GM18499 (cell line): ENCODE measurements around the gene CXCR5.

Experiments
- ATAC-seq: cut with Tn5 transposase; IDR thresholded peaks from one replicate; pipeline ENCODE4 v1.9.1; 2021; ENCODE audit warnings: moderate number of reproducible peaks; ENCODE audit not compliant: insufficient read depth, unreplicated experiment

Gene CXCR5

DNA sequence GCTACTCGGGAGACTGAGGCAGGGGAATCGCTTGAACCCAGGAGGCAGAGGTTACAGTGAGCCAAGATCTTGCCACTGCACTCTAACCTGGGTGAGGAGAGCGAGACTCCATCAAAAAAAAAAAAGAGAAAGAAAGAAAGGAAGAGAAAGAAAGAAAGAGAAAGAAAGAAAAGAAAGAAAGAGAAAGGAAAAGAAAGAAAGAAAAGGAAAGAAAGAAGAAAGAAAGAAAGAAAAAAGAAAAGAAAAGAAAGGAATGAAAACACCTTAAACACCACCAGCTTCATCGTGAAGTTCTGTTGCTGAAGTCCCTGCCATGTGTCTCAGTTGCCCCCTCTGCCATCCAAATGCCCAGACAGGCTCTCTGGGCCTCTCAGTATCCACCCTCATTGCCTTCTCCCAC, 9.9 kb upstream of the CXCR5 start:
- ATAC-seq, result no peak

DNA sequence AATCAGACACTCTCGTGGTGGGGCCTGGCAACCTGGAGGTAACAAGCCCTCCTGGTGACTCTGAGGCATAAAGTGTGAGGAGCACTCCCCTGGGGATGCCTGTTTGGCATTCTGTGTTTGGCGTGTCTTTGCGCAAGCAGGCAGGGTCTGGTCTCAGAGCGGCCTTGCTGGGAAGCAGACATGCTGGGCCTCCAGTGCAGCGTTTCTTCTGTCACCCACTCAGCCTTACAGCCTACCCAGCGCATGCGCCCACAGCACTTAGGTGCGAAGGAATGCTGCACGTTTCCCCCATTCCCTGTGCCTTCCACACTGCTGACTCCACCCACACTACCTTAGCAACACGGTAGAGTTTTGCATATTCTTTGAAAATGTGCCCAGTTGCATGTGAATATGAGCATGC, 7.4 kb upstream of the CXCR5 start:
- no peak for ATAC-seq

- no peak for ATAC-seq
Measured at GRCh38 chr11:118877487-118878162, 6.1 kb upstream of the CXCR5 start.

DNA sequence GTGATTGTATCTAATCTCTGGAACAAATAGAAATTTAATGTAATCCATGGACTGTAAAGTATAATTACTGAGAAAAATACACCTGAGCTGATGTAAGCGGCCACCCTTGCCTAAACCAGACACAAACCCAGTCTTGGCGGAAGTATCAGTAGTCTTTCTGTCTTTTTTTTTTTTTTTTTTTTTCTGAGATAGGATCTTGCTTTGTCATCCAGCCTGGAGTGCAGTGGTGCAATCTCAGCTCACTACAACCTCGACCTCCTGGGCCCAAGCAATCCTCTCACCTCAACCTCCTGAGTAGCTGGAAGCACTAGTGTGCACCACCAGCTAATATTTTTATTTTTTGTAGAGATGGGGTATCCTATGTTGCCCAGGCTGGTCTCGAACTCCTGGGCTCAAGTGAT, 5.5 kb upstream of the CXCR5 start:
- no peak for ATAC-seq

- no peak for ATAC-seq
Measured at GRCh38 chr11:118881228-118881627, 2.5 kb upstream of the CXCR5 start.

DNA sequence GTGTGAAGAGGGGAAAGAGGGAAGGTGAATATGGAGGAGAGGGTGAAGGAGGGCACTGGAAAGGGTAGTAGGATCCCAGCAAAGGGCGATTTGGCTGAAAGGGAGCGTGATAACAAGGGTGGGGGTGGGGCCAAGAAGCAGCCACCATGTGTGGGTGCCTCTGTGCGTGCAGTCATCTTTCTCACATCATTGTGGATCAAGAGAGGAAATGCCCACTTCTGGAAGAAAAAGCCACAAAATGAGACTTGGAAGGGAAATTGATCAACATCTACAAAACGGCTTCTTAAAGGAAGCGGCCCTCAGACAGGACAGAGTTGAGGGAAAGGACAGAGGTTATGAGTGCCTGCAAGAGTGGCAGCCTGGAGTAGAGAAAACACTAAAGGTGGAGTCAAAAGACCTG, 1.2 kb upstream of the CXCR5 start:
- no peak for ATAC-seq

GRCh38 chr11:118883004-118883367, 706 bp upstream of the CXCR5 start:
- no peak for ATAC-seq

DNA sequence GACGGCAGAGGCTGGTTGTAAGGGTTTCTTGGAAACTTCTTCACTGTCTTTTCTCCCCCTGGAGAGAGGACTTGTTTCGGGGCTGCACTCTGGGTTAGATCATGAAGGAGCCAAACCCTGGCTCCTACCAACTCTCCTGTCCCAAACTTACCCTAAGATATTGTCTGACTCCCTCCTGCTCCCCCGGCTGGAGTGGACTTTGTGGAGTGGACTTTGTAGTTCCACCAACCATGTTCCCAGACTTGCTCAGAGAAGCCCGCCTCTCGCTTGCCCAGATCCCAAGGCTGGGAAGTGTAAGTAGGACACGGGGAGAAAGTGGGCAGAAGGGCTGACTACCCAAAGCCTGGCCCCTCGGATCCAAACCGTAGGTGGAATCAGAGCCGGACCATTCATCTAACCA, 1.2 kb downstream of the CXCR5 start:
- ATAC-seq, result no peak

DNA sequence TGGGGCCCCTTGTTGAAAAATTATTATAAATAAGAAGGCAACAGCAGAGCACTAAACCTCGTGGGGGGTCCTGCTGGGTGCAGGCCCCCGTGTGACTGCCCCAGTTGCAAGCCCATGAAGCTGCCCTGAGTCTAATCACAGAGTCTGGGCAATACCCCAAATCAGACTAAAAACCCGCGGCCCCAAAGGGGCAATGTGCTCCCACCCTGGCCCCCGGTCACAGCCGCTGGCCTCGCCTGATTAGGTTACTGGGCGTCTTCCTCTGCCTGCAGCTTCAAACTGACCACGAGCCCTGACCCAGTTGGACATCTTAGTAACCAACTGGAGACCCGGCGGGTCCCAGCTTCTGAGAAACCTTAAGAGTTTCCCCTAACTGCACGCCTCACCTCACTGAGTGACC, 1.6 kb downstream of the CXCR5 start:
- no peak for ATAC-seq

DNA sequence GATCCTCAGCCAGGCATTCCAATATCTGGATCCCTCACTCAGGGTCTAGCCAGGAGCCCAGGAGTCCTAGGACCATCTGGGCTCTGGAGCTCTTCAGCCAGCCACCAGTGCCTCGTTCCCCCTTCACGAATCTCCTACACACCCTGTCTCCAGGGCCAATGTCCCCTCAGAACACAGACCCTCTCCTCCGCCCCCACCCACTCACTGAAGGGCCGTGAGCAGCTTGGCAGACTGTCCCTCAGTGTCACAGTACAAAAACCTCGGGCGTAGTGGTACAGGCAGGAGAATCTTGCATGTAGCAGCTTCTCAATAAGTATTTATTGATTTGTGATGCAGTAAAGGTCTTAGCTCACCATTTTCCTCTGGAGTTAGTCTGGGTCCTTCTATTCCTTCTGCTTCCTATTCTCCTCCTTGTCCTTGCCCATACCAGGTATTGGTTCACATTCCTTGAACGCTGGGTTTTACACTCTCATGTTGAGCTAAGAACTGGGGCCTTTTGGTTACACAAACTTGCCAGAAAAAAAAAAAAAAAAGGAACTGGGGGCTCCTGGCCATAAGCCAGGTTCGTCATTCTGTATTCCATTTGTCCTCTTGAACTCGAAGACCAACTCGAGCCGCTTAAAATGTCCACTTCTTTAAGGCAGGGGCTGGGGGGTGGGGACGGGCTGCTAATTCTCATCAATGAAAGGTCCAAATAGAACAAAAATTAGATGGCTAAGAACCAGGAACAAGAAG, 2.3 kb downstream of the CXCR5 start:
- no peak for ATAC-seq

GRCh38 chr11:118886681-118887111, 3.0 kb downstream of the CXCR5 start:
- no peak for ATAC-seq

DNA sequence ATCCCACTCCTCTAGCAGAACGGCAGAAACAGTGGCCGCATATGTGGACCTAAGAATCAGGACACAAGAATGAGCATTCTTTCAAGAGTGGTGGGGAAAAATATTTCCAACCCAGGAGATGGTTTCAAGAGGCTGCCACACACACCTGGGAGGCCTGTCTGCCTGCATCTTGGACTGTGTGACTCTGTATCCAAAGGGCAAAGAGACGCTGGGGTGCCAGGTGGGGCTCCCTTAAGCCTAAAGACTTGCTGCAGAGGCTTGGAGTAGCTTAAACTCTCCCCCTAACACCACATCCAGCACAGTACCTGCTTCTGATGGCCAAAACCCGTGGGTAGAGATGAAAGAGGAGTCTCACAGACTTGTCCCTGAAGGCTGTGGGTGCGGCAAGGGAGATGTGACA, 3.5 kb downstream of the CXCR5 start:
- ATAC-seq, result no peak

DNA sequence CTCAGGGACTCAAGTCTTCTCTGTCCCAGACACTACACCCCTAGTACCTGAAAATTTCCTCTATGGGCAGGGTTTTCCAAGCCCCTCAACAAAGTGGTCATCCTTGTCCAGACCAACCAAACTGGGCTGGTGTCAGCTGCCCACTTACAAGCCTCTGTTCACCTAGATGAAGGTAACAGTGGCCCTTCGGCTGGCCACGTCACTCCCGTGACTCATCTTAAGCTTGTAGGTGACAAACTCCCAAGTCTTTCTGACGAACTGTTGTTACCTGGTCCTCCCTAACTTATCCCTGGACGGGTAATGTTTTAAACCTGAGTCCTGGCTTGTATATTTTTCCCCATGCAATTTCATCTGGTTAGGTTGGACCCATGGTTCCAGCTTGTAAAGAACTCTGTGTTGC, 4.7 kb downstream of the CXCR5 start:
- no peak for ATAC-seq

DNA sequence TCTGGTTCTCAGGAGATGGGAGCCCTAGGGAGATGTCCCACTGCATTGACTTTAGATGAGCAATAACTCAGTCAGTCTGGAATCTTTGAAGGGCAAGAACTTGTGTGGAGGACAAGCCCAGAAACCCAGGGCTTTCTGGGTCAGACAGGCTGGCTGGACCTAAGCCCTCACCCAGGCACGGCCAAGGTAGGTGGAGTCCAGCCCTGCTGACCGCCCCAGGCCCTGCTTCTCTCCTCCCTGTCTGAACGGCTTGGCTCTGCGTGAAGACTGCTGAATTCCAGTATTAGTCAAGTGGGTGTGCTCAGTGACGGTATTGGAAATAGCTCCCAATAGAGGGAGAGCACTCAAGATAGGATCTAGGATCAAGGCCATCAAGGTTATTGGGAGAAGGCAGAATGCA, 6.1 kb downstream of the CXCR5 start:
- no peak for ATAC-seq

- ATAC-seq, result no peak
Measured at GRCh38 chr11:118892514-118892913, 8.8 kb downstream of the CXCR5 start.

GRCh38 chr11:118892964-118893363, 9.3 kb downstream of the CXCR5 start:
- no peak for ATAC-seq

DNA sequence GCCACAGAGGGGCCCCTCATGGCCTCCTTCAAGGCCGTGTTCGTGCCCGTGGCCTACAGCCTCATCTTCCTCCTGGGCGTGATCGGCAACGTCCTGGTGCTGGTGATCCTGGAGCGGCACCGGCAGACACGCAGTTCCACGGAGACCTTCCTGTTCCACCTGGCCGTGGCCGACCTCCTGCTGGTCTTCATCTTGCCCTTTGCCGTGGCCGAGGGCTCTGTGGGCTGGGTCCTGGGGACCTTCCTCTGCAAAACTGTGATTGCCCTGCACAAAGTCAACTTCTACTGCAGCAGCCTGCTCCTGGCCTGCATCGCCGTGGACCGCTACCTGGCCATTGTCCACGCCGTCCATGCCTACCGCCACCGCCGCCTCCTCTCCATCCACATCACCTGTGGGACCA, 10.0 kb downstream of the CXCR5 start:
- ATAC-seq, result no peak

- no peak for ATAC-seq
Measured at GRCh38 chr11:118894192-118894591, 10.5 kb downstream of the CXCR5 start.

DNA sequence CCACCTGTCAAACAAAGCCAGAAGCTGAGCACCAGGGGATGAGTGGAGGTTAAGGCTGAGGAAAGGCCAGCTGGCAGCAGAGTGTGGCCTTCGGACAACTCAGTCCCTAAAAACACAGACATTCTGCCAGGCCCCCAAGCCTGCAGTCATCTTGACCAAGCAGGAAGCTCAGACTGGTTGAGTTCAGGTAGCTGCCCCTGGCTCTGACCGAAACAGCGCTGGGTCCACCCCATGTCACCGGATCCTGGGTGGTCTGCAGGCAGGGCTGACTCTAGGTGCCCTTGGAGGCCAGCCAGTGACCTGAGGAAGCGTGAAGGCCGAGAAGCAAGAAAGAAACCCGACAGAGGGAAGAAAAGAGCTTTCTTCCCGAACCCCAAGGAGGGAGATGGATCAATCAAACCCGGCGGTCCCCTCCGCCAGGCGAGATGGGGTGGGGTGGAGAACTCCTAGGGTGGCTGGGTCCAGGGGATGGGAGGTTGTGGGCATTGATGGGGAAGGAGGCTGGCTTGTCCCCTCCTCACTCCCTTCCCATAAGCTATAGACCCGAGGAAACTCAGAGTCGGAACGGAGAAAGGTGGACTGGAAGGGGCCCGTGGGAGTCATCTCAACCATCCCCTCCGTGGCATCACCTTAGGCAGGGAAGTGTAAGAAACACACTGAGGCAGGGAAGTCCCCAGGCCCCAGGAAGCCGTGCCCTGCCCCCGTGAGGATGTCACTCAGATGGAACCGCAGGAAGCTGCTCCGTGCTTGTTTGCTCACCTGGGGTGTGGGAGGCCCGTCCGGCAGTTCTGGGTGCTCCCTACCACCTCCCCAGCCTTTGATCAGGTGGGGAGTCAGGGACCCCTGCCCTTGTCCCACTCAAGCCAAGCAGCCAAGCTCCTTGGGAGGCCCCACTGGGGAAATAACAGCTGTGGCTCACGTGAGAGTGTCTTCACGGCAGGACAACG, 11.7 kb downstream of the CXCR5 start:
- ATAC-seq, result no peak

- ATAC-seq, result no peak
Measured at GRCh38 chr11:118896472-118896913, 12.8 kb downstream of the CXCR5 start.
